GM12892 (cell line): ENCODE measurements around the gene ZCCHC7.

Source experiments
- POLR2A ChIP-seq: IDR thresholded peaks from 2 replicates; pipeline ENCODE4 v1.6.1; 2011; ENCODE audit warnings: low read depth, low read length, control low read depth
- POLR2AphosphoS5 ChIP-seq: IDR thresholded peaks from 2 replicates; pipeline ENCODE4 v1.6.1; 2011; ENCODE audit warnings: low read depth, low read length, control low read depth
- TAF1 ChIP-seq: IDR thresholded peaks from 2 replicates; pipeline ENCODE4 v1.6.1; 2011; ENCODE audit warnings: low read depth, mild to moderate bottlenecking, control low read depth, low read length, borderline replicate concordance

GRCh38 chr9:37332578-37332977 lies 212.2 kb downstream of the ZCCHC7 start:
- TF ChIP-seq POLR2A (no peak), POLR2AphosphoS5 (no peak), TAF1 (no peak)
